ENCODE data around the gene PCDH9. TPM values are rescaled to one million over a fixed set of nuclear protein-coding genes. Genes with fewer than 3 reads are reported as not detected.
A peak's percentile ranks its signal among the peaks of the same experiment; 100 is the strongest.

The PCDH9 gene
- total RNA-seq, 1 experiment from 2014 or later, result 5.8 TPM

DNA sequence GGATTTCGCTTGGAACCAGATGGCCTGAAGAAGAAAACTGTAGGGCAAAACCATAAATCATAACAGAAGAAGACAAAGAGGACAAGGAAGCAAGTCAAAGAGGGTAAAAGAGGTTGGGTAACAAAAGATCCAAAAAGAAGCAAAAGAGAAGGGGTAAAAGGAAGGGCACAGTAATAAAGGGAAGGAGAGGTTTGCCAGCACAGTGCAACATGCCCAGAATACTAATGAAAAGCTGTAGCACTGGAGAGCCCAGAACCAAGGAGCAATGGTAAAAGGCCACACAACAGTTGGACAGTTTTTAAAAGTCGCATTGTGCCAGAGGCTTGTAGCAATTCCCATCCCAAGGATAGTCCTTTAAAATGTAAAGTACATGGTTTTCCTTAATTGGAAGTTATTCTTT is 506.6 kb downstream of the PCDH9 start:
- intact Hi-C loops (cut with micrococcal nuclease; ENCODE audit: unreplicated experiment), result no loop called here
- no peak for TF ChIP-seq EZH2 (IDR thresholded peaks at IDR 0.05; ENCODE audit: borderline replicate concordance, low read depth, low read length, poor library complexity, severe bottlenecking)
- TF ChIP-seq, protein P1, sequence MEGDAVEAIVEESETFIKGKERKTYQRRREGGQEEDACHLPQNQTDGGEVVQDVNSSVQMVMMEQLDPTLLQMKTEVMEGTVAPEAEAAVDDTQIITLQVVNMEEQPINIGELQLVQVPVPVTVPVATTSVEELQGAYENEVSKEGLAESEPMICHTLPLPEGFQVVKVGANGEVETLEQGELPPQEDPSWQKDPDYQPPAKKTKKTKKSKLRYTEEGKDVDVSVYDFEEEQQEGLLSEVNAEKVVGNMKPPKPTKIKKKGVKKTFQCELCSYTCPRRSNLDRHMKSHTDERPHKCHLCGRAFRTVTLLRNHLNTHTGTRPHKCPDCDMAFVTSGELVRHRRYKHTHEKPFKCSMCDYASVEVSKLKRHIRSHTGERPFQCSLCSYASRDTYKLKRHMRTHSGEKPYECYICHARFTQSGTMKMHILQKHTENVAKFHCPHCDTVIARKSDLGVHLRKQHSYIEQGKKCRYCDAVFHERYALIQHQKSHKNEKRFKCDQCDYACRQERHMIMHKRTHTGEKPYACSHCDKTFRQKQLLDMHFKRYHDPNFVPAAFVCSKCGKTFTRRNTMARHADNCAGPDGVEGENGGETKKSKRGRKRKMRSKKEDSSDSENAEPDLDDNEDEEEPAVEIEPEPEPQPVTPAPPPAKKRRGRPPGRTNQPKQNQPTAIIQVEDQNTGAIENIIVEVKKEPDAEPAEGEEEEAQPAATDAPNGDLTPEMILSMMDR (conservative IDR thresholded peaks at IDR 0.05; ENCODE audit: low read depth, low read length), result no peak
- no peaks in the 10 kb centered on the region for H3K9me3 ChIP-seq (ENCODE audit: low read depth, low read length, poor library complexity, severe bottlenecking)
- no peak overlapping the region for H3K4me3 ChIP-seq (ENCODE audit: low read depth, low read length, poor library complexity, severe bottlenecking)
- H3K27ac ChIP-seq (ENCODE audit: low read depth, low read length, poor library complexity, severe bottlenecking), result no peak overlapping the region
- no peaks in the 10 kb centered on the region for H3K36me3 ChIP-seq (ENCODE audit: insufficient read depth, low read length, poor library complexity, severe bottlenecking)
- POLR2A ChIA-PET (ENCODE audit: low non-redundant PET), result no interaction called here
- H3K27me3 ChIP-seq (replicated peaks; ENCODE audit: insufficient read depth, low read depth, low read length, poor library complexity), result no peaks in the 10 kb centered on the region
- CTCF ChIA-PET, result no interaction called here
- no peak for DNase-seq (ENCODE audit: low spot score)
- H3K4me1 ChIP-seq (ENCODE audit: insufficient read depth, low read length, poor library complexity, severe bottlenecking), result no peaks in the 10 kb centered on the region
- BruUV-seq (replicated peaks), result no TSS peak

DNA sequence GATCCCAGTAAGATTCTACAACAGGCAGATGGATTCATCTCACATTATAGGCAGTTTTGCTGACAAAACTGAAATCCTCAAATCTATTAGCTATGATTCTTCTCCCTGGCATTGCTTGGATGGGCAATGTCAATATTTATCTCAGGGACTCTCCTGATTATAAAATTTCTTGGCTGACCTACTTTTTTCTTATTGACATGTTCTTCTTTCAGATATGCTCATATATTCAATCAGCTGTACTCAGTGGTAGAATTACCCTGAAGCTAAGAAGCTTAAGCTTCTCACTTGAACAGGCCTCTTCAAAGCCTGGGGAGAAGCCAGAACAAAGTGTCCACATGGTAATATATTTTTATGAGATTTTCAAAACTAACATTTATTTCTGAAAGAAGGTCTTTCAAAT is 513.6 kb downstream of the PCDH9 start:
- no TSS peak for BruUV-seq (replicated peaks)
- POLR2A ChIA-PET (ENCODE audit: low non-redundant PET), result no interaction called here

DNA sequence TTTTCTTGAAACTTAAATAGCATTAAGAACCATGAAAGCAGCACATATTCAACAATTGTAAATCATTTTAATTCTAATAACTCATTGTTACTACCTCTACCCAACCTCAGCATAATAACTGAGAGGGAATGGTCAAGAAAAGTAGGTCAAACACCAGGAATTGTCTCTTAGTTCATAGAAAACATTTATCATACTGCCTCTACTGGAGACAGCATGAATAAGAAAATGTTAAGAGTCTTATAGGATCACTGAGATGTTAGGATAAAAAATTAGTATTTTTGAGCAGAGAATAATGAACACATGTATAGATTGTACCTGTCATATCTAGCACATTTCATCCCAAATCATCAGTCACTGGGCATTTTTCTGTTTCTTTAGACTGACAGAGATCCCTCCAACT is 515.3 kb downstream of the PCDH9 start:
- Histone ChIP-seq H3K4me3 (ENCODE audit: low read depth, low read length, poor library complexity, severe bottlenecking) (no peak overlapping the region), H3K36me3 (ENCODE audit: insufficient read depth, low read length, poor library complexity, severe bottlenecking) (no peaks in the 10 kb centered on the region), H3K4me1 (ENCODE audit: insufficient read depth, low read length, poor library complexity, severe bottlenecking) (no peaks in the 10 kb centered on the region), H3K27ac (ENCODE audit: low read depth, low read length, poor library complexity, severe bottlenecking) (no peak overlapping the region), H3K9me3 (ENCODE audit: low read depth, low read length, poor library complexity, severe bottlenecking) (no peaks in the 10 kb centered on the region), H3K27me3 (replicated peaks; ENCODE audit: insufficient read depth, low read depth, low read length, poor library complexity) (no peaks in the 10 kb centered on the region)
- ChIA-PET CTCF (no interaction called here), POLR2A (ENCODE audit: low non-redundant PET) (no interaction called here)
- intact Hi-C loops (cut with micrococcal nuclease; ENCODE audit: unreplicated experiment), result no loop called here
- no peak for DNase-seq (ENCODE audit: low spot score)
- TF ChIP-seq, protein P1 (conservative IDR thresholded peaks at IDR 0.05; ENCODE audit: low read depth, low read length), result peak; percentile 36; the same call in 1 of the 2 replicates
- TF ChIP-seq EZH2 (IDR thresholded peaks at IDR 0.05; ENCODE audit: borderline replicate concordance, low read depth, low read length, poor library complexity, severe bottlenecking), result no peak
- no TSS peak for BruUV-seq (replicated peaks)

More for the DNA sequence above, 513.6 kb downstream of the PCDH9 start:
- Histone ChIP-seq H3K27me3 (replicated peaks; ENCODE audit: insufficient read depth, low read depth, low read length, poor library complexity) (no peaks in the 10 kb centered on the region), H3K4me1 (ENCODE audit: insufficient read depth, low read length, poor library complexity, severe bottlenecking) (no peaks in the 10 kb centered on the region), H3K4me3 (ENCODE audit: low read depth, low read length, poor library complexity, severe bottlenecking) (no peak overlapping the region), H3K27ac (ENCODE audit: low read depth, low read length, poor library complexity, severe bottlenecking) (no peak overlapping the region), H3K36me3 (ENCODE audit: insufficient read depth, low read length, poor library complexity, severe bottlenecking) (no peaks in the 10 kb centered on the region), H3K9me3 (ENCODE audit: low read depth, low read length, poor library complexity, severe bottlenecking) (no peaks in the 10 kb centered on the region)
- no peak for DNase-seq (ENCODE audit: low spot score)
- intact Hi-C loops (cut with micrococcal nuclease; ENCODE audit: unreplicated experiment), result no loop called here
- TF ChIP-seq, protein P1 (conservative IDR thresholded peaks at IDR 0.05; ENCODE audit: low read depth, low read length), result no peak
- no peak for TF ChIP-seq EZH2 (IDR thresholded peaks at IDR 0.05; ENCODE audit: borderline replicate concordance, low read depth, low read length, poor library complexity, severe bottlenecking)
- CTCF ChIA-PET, result no interaction called here

Data from A673 (cell line).